Measurements from ENCODE around the gene RNF186.

The RNF186 gene

DNA sequence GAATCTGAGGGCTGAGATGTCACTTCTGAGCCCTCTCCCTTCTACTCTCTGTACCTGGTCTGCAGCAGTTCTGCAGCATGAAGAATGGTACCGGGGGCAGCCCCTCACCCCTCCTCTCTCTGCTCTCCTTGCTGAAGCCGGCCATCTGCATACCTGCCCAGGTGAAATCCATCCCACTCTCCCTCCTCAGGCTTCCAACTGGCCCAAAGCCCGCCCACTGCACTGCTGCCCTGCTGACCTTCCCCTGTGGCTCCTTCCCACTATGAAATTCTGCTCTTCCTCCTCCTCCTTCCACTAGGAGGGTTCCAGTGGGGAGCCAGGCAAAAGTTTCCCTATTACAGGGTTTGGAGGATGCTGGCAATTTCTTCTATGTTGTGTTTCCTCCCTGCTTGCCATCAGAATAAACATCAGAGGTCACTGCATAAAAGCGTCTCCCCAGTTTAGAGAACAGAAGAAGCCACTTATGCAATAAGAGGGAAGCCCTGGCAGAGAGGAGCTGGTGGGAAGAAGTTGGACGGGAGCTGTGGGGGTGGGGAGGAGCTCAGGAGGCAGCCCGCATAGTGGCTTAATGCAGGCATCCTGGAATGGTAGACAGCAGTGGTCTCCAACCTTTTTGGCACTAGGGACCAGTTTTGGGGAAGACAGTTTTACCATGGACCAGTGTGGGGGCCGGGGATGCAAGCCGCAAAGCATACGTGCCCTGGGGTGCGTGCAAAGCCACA lies 45.7 kb downstream of the RNF186 start:
- peaks cover 8% of the 10 kb centered on the region for H3K4me1 Mint-ChIP-seq (ENCODE audit: low read depth)
- no peaks in the 10 kb centered on the region for H3K27me3 Mint-ChIP-seq
- no peak overlapping the region for H3K4me3 Mint-ChIP-seq
- no peaks in the 10 kb centered on the region for H3K9me3 Mint-ChIP-seq (ENCODE audit: low read depth)
- no peak overlapping the region for H3K27ac Mint-ChIP-seq
- H3K36me3 Mint-ChIP-seq, result peaks cover 16% of the 10 kb centered on the region

DNA sequence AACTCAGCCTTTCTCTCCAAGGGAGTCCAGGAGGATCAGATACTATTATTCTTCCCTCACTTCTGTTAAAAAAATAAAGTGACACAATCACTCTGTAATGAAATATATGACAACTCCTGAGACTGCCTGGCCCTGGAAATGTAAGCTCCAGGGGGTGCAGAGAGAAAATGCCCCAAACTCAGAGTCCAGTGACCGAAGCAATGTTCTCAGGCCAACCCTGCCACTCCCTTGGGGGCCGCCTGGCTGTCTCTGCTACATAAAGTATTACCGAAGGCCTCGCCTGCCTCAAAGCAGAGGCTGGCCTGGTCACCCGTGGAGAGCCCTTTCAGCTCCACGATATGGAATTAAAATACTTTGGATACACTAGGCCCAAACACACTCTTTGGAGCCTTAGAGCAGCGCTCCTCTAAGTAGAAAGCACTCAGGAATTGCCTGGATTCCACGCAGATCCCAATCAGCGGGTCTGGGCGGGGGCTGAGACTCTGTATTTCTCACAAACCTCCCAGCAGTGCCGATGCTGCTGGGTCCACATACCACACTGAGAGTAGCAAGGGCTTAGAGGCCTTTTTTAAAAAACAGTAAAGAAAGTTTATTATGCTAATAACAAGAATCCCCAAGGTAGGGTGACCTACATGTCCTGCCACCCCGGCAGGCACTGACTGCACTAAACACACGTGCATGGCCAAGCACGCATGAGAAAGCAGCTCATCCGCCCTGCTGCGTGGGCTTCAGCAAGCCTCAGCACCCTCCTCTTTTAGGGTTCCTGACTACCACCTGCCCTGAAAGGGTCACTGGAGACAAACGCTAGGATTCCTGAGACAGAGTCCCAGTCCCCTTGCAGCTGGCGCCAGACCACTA lies 46.5 kb downstream of the RNF186 start:
- Mint-ChIP-seq H3K36me3 (peaks cover 16% of the 10 kb centered on the region), H3K27me3 (no peaks in the 10 kb centered on the region), H3K4me1 (ENCODE audit: low read depth) (peaks cover 8% of the 10 kb centered on the region), H3K27ac (no peak overlapping the region), H3K9me3 (ENCODE audit: low read depth) (no peaks in the 10 kb centered on the region), H3K4me3 (no peak overlapping the region)

DNA sequence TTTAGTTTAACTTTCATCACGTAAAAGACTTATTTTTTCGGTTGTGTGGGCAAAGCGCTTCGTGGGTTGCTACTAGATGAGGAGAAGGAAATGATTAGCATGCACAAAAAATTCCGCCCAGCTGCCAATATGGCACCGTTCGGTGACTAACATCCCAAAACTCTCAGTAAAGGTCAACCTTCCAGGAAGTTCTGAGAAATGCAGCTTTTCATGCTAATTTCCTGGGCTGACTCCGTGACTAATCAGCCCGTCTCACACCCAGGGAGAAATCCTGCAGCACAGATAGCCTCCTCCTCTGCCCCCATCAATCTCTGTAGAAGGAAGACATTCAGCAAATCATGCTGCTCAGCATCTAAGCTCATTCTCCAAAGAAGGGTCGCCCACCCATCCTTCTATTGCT lies 49.5 kb downstream of the RNF186 start:
- Mint-ChIP-seq H3K4me1 (ENCODE audit: low read depth) (peaks cover 8% of the 10 kb centered on the region), H3K9me3 (ENCODE audit: low read depth) (no peaks in the 10 kb centered on the region), H3K27ac (no peak overlapping the region), H3K4me3 (no peak overlapping the region), H3K27me3 (no peaks in the 10 kb centered on the region), H3K36me3 (peaks cover 13% of the 10 kb centered on the region)

DNA sequence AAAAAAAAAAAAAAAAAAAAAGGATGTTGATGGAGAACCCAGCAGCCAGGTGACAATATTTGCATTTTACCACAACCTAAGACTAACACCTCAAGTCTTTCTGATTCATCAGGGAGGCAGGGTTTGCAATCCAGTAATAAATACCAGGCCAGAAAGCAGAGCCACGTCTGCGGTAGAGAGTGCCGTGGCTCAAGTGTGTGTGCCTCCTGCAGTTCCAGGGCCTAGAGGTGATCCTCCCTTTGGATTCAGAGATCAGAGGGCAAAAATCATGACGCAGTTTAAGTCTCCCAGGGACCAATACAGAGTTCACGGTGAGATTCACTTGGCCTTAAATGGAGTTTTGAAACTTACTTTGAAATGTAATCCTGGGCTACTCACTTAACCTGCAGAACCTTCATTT lies 50.2 kb downstream of the RNF186 start:
- Mint-ChIP-seq H3K4me3 (no peak overlapping the region), H3K36me3 (peaks cover 13% of the 10 kb centered on the region), H3K27ac (peak overlapping the region; percentile 22), H3K4me1 (ENCODE audit: low read depth) (peaks cover 8% of the 10 kb centered on the region), H3K27me3 (no peaks in the 10 kb centered on the region), H3K9me3 (ENCODE audit: low read depth) (no peaks in the 10 kb centered on the region)

All from activated naive CD8-positive, alpha-beta T cell (primary cell).